Effector CD4-positive, alpha-beta T cell (primary cell): Measurements from ENCODE around the gene PPARA.
"Not testable (repeated sequence)": the region's sequence is repeated elsewhere in the genome, so short reads cannot be mapped to it uniquely, and the experiment has no call there.

ENCODE experiments used
- DNase-seq: peaks from one replicate; pipeline ENCODE4 v3.0.0-alpha.2; 2020

The PPARA gene

DNA sequence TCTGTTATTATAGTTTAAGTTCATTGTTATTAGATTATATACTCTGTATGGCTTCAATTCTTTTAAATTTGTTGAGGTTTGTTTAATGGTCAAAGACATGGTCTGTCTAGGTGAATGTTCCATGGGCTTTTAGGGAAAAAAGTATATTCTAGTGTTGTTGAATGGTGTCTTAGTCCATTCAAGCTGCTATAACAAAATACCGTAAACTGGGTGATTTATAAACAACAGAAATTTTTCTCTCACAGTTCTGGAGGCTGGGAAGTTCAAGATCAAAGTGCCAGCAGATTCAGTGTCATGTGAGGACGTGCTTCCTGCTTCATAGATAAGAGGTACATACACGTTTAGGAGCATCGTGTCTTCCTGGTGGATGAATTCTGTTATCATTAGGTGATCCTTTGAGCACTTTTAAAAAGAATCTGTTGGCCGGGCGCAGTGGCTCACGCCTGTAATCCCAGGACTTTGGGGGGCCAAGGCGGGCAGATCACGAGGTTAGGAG is 26.2 kb downstream of the PPARA start:
- DNase-seq: no peak

- DNase-seq: no peak
Measured at GRCh38 chr22:46178755-46179505, 28.6 kb downstream of the PPARA start.

GRCh38 chr22:46179748-46180147 is 29.4 kb downstream of the PPARA start:
- no peak for DNase-seq

GRCh38 chr22:46180370-46181137 is 30.2 kb downstream of the PPARA start:
- DNase-seq: no peak

DNA sequence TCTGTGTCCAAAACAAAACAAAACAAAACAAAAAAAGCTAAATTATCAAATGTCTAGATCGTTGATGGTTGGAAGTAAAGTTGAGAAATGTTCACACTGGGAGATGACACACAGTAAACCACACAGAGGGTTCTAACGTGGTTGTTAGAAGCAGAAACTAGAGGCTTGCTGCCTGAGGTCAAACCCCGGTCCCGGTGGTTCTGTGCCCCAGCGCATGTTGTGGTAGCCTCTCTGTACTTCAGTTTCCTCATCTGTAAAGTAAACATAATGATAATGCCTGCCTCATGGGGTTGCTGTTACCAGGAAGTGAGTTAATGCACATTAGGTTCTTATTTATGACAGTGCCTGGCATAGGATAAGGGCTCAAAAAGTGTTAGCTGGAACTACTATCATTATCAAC is 33.4 kb downstream of the PPARA start:
- DNase-seq: no peak

DNA sequence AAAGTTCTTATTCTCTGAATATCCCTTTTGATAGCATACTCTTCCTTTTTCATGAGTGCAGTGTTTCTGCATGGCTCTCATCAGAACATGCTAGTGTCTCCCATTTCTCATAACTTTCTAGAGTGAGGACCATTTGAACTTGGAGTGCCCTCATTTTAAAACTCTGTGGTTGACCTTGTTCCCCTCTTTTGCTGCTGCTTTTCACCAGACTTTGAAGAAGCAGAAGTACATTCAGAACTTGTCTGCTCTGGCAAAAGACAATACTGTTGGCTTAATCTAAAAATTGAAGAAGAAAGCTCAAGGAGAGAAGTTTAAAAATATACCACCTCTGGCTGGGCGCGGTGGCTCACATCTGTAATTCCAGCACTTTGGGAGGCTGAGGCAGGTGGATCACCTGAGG is 35.0 kb downstream of the PPARA start:
- no peak for DNase-seq

DNA sequence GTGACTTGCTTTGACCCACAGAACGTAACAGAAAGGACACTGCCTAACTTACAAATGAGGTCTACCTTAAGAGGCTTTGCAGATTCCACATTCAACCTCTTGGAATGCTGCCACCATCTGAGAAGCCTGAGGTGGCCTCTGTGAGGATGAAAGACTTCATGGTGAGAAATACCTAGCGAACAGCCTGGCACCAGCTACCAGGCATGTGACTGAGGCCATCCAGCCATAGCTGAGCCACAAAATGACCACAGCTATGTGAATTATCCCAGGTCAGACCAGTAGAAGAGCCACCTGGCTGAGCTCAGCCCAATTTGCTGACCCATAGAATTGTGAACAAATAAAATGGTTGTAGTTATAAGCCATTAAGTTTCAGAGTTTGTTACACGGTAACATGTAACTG is 37.5 kb downstream of the PPARA start:
- DNase-seq: no peak

DNA sequence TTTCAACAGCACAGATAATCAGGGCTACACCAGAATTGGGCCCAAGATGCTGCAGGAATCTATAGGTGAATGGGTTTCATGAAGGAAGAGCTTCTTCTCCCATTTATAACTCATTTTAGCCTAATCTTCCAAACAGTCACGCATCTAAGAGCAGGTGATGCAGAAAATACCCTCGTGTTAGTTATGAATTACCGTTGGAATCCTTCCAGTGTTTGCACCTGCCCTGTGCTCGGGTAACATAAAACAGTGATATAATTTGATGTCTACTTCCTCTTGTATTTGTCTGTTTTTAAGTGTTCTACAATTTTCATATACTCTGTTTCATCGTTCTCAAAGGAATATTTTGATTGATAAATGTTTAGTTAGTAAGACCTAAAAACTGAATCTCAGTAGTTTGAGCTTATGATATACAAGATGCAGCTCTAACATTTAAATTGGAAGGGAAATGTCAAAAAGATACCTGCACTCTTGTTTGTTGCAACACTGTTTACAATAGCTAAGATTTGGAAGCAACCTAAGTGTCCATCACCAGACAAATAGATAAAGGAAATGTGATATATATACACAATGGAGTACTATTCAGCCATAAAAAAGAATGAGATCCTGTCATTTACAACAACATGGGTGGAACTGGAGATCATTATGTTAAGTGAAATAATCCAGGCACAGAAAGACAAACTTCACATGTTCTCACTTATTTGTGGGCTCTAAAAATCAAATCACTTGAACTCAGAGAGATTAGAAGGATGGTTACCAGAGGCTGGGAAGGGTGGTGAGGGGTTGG is 42.1 kb downstream of the PPARA start:
- DNase-seq: no peak

GRCh38 chr22:46193898-46194310 is 43.6 kb downstream of the PPARA start:
- no peak for DNase-seq

- DNase-seq: no peak
Measured at GRCh38 chr22:46195487-46196165, 45.3 kb downstream of the PPARA start.

- DNase-seq: no peak
Measured at GRCh38 chr22:46196278-46196677, 46.0 kb downstream of the PPARA start.

GRCh38 chr22:46198274-46198673 is 47.9 kb downstream of the PPARA start:
- no peak for DNase-seq

DNA sequence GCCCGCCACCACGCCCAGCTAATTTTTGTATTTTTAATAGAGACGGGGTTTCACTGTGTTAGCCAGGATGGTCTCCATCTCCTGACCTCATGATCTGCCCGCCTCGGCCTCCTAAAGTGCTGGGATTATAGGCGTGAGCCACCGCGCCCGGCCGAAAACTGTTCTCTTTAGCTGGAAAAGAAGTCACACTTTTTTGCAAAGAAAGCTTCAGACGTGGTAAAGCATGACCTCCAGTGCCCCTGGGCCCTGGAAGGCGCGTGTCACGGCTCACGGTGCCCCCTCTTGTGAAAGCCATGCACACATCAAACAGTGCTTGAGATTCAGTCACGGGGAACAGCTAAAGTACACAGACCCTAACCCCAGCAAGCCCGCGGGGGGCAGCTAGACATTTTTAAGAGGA is 48.5 kb downstream of the PPARA start:
- DNase-seq: not testable (repeated sequence)

DNA sequence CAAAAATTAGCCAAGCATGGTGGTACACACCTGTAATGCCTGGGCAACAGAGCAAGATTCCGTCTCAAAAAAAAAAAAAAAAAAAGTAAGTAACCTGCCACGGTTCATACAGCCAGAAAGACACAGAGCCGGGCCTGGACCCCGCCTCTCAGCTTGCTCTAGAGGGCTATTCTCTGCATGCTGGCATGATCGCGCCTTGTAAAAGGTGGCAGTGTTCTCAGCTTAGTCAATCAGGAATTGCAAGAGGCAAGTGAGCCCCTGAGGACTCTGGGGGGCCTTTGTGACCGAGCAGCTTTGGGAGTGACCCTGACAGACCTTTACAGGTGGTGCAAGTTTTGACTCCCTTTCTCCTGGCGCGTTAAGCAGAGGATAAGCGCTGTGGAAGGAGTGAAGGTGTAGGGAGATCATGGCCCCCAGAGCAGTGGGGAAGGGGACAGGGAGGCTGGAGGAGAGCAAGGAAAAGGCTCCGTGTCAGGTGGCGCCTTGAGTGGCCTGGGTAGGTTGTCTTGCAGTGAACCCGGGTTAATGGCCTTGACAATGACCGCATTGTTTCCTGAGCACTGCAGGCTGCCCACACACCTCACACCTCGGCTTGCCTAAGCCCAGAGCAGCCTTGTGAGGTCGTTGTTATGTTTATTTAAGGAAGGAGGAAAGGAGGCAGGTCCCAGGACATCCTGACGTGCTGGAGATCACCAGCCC is 50.9 kb downstream of the PPARA start:
- no peak for DNase-seq

DNA sequence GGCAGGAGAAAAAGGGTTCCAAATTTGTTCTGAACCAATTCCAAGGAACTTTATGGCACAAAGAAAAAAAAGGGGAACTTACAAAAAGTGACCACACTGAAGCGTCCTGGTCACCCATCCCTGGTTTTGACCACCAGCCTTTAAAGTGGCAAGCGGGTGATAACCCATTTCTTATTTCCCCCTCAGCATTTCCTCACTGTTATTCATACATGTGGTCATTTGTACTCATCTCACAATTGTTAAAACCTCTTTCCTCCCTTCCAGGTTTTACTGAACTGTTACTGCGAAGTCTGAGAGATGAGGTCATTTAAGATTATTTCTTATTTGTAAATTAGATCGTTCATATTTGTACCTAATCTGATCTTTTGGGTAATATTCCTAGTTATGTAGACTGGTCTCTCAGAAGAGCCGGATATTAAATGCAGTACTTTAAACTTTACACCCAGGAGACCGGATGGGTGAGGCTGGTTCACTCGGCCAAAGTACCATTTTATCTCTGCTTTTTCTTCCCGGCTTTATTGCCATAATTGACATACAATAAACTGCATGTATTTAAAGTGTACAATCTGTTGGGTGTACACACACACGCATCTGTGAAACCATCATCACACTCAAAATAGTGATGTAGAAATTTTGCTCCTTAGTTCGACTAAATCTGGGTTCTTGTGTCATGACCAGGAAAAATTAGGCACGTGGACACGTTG is 52.7 kb downstream of the PPARA start:
- DNase-seq: no peak

- DNase-seq: no peak
Measured at GRCh38 chr22:46203601-46203980, 53.3 kb downstream of the PPARA start.

DNA sequence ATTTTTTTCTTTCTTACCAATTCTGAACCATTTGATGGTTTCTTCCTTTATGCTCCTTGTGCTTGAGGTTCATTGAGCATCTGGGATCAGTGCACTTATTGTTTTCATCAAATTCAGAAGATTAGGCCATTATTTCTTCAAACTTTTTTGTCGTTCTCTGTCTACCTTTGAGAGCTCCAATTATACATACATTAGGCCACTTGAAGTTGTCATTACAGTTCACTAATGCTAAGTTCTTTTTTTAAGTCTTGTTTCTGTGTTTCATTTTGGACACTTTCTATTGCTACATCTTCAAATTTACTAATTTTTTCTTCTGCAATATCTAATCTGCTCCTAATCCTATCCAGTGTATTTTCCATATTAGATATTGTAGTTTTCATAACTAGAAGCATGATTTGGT is 58.9 kb downstream of the PPARA start:
- DNase-seq: no peak

DNA sequence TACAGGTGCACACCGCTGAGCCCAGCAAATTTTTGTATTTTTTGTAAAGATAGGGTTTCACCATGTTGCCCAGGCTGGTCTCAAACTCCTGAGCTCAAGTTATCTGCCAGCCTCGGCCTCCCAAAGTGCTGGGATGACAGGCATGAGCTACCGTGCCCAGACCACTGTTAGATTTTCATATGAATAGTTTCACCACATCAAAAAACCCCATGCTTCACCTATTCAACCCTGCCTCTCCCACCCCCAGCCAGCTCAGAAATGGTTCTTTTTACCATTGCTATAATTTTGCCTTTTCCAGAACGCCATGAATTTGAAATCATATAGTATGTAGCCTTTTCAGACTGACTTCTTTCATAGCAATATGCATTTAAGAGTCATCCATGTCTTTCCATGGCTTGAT is 61.9 kb downstream of the PPARA start:
- DNase-seq: no peak

DNA sequence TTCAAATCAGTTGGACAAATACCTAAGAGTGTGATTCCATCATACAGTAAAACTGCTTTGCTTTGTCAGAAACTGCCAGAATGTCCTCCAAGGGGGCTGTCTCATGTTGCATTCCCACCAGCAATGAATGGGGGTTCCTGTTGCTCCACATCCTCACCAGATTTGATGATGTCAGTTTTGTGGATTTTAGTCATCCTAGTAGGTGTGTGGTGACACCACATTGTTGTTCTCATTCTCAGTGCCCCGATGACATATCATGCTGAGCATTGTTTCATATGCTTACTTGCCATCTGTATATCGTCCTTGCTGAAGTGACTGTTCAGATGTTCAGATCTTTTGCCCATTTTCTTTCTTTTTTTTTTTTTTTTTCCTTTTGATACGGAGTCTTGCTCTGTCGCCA is 62.7 kb downstream of the PPARA start:
- DNase-seq: no peak

- DNase-seq: no peak
Measured at GRCh38 chr22:46214149-46214548, 63.8 kb downstream of the PPARA start.

DNA sequence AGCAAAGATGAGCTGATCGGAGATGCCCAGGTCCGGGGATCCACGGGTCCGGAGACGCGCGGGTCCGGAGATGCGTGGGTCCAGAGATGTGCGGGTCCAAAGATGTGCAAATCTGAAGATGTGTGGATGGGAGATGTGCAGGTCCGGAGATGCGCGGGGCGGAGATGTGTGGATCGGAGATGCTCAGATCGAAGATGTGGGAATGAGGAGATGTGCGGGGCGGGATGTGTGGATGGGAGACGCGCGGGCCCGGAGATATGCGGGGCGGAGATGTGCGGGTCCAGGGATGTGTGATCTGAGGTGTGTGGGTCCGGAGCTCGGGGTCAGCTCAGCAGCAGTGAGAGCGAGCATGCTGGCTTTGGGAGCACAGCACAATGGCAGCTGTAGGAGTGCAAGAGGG is 64.3 kb downstream of the PPARA start:
- DNase-seq: no peak

- DNase-seq: no peak
Measured at GRCh38 chr22:46219636-46220035, 69.3 kb downstream of the PPARA start.
